Cardiac septum (tissue), 1 donor: Measurements from ENCODE around the gene GET4. TPM values are rescaled to one million over a fixed set of nuclear protein-coding genes. Genes with fewer than 3 reads are reported as not detected.

ENCODE experiments used
- DNase-seq: peaks from one replicate; pipeline ENCODE4 v3.0.0-alpha.2; 2020; ENCODE audit warnings: low spot score
- intact Hi-C: fragments of 100-400 bp; cut with DNase I; formaldehyde crosslinking; loops from one replicate; pipeline ENCODE4 v1.14.0; 2022
- long read RNA-seq: library from polyadenylated mRNA; unstranded; transcript quantifications from one replicate; pipeline ENCODE4 v2.0.0, GENCODE V29; 2021
- total RNA-seq: library from RNA; stranded (reverse); fragmentation: NEBNext Ultra II Directional; extraction: Animal tissue kit (Norgen Biotek cat#: 25700); gene quantifications from one replicate; pipeline ENCODE4 v1.2.1, GENCODE V29; 2021
- donor health status: DM: no; HTN: no; CAD: no.

Gene GET4
- total RNA-seq, result 21.3 TPM
- long read RNA-seq, full-length matches to known transcripts, result 82 of 107 reads
- long read RNA-seq, partial matches to known transcripts, result 11 of 107 reads
- long read RNA-seq, other reads (novel, unspliced or antisense), result 14 of 107 reads

- DNase-seq, result peak; percentile 99
- intact Hi-C loops, result loop anchor here (10.0 kb wide), 1 partner anchor 552 kb away; no protein-coding TSS in a partner anchor
Observed at GRCh38 chr7:876077-876971, at the start of gene GET4. TSS of gene GET4 (plus strand) at chr7:876554. CDS start at chr7:876646, 92 bp downstream.

- no peak for DNase-seq
Observed at GRCh38 chr7:828793-829561, 47.4 kb upstream of the GET4 start.

GRCh38 chr7:830069-830468 is 46.3 kb upstream of the GET4 start:
- intact Hi-C loops, result no loop called here
- DNase-seq, result no peak

More at GRCh38 chr7:828793-829561, 47.4 kb upstream of the GET4 start:
- intact Hi-C loops, result no loop called here

GRCh38 chr7:831596-832166 is 44.7 kb upstream of the GET4 start:
- DNase-seq, result no peak
- intact Hi-C loops, result no loop called here

GRCh38 chr7:832167-832967 is 44.0 kb upstream of the GET4 start, which contains the start of gene SUN1:
TSS of gene SUN1 (plus strand) at chr7:832476. CDS start at chr7:832525, 49 bp downstream.
- intact Hi-C loops, result no loop called here
- no peak for DNase-seq

- DNase-seq, result no peak
- intact Hi-C loops, result no loop called here
Observed at GRCh38 chr7:832968-833424, 43.4 kb upstream of the GET4 start.

- no peak for DNase-seq
- intact Hi-C loops, result no loop called here
Observed at GRCh38 chr7:833601-834258, 42.6 kb upstream of the GET4 start.

- no peak for DNase-seq
- intact Hi-C loops, result no loop called here
Observed at GRCh38 chr7:834277-834676, 42.1 kb upstream of the GET4 start.

GRCh38 chr7:835021-835420 is 41.3 kb upstream of the GET4 start:
- intact Hi-C loops, result loop anchor here (5.0 kb wide), 1 partner anchor 37 kb away; no protein-coding TSS in a partner anchor
- no peak for DNase-seq

GRCh38 chr7:835485-836401 is 40.6 kb upstream of the GET4 start:
- no peak for DNase-seq
- intact Hi-C loops, result loop anchor here (5.0 kb wide), 1 partner anchor 37 kb away; no protein-coding TSS in a partner anchor

GRCh38 chr7:836429-836828 is 39.9 kb upstream of the GET4 start:
- no peak for DNase-seq
- intact Hi-C loops, result loop anchor here (5.0 kb wide), 1 partner anchor 36 kb away; no protein-coding TSS in a partner anchor

GRCh38 chr7:837001-837400 is 39.4 kb upstream of the GET4 start:
- DNase-seq, result no peak
- intact Hi-C loops, result loop anchor here (5.0 kb wide), 1 partner anchor 35 kb away; no protein-coding TSS in a partner anchor

- intact Hi-C loops, result no loop called here
- no peak for DNase-seq
Observed at GRCh38 chr7:840001-840600, 36.3 kb upstream of the GET4 start.

GRCh38 chr7:841943-842342 is 34.4 kb upstream of the GET4 start:
- intact Hi-C loops, result no loop called here
- no peak for DNase-seq

- no peak for DNase-seq
- intact Hi-C loops, result no loop called here
Observed at GRCh38 chr7:842431-843031, 33.8 kb upstream of the GET4 start.

GRCh38 chr7:843230-843629 is 33.1 kb upstream of the GET4 start:
- no peak for DNase-seq
- intact Hi-C loops, result no loop called here
